DMS114 treated with DMSO at 0.1 percent for 48 hours (cell line): Measurements from ENCODE around the gene ITPK1.

Experiments
- DNase-seq: peaks from one replicate; lab custom pipeline; 2025; ENCODE audit not compliant: unreplicated experiment; lab: John Stamatoyannopoulos, UW

ITPK1 gene

GRCh38 chr14:92958373-92959188, 157.1 kb downstream of the ITPK1 start:
- DNase-seq: no peak

DNA sequence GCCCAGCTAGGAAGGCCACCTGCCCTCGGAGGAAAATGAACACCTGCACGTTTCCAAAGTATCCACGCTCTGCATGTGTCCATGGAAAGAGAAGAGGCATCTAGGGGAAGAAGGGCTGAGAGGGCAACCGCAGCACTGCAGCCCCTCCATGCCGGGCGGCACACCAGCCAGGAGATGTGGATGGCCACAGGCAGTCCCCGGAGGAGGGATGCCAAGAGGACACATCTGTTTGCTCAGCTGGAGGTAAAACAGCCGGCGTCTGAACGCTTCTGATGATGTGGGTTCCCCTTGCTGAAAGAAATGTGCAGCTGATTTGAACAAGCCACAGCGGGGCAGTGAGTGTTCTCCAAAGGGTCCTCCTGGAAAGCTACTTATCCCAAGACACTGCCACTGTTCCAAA, 158.8 kb downstream of the ITPK1 start:
- no peak for DNase-seq

DNA sequence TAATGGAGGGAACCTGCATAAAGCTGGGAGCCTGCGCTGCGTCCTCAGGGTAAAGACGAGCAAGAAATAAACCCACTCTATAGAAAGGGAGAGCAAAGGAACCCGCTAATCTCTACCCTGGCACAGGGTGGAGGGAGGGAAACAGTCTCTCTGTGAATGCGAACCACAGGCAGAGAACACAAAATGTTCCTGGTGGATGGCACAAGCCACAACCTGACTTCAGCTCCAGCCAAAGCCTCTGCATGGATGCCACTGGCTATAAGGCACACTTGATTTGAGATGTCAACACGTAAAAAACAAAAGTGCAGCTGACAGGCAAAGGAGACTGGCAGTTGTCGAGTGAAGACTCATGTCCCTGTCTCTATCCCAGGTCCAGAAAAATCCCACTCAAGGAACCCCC, 160.3 kb downstream of the ITPK1 start:
- DNase-seq: no peak

- DNase-seq: no peak
Measured at GRCh38 chr14:92954933-92955332, 160.8 kb downstream of the ITPK1 start.

- DNase-seq: no peak
Measured at GRCh38 chr14:92953526-92953925, 162.2 kb downstream of the ITPK1 start.

GRCh38 chr14:92952481-92953298, 163.0 kb downstream of the ITPK1 start:
- DNase-seq: no peak

GRCh38 chr14:92951912-92952471, 163.7 kb downstream of the ITPK1 start:
- DNase-seq: peak; percentile 38

DNA sequence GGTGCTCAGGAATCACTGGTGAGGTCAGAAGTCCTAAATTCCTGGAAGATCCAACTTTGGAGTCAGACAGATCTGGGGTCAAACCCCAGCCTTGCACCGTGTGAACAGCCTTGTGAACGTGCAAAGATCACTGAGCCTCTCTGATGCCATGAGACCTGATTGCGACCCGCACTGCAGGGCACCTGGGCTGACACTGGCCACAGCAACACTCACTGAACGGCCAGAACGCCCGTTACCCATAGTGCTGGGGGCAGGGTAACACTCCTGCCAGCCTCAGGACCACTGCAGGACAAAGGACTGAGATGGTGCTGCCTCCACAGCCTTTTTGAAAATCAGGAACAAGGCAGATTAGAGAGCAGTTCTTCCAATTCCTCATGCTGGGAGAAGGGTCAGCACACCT, 164.5 kb downstream of the ITPK1 start:
- DNase-seq: no peak

DNA sequence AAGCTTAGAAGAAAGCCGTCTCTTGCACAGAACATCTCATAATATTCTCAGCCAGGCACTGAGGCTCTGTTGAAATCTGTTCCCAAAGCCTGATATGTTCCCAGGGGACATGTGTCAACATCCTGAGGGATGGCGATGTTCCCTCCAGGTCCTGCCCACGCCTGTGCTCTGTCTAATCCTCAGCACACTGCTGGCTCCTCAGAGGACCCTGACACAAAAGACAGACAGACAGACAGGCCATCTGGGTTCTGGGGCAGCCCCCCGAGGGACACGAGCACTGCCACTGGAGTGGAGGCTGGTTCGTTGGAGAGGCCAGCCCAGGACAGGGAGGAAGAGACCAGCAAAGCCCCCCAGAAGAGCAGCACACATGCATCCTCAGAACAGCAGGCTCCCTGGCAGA, 165.0 kb downstream of the ITPK1 start:
- no peak for DNase-seq

DNA sequence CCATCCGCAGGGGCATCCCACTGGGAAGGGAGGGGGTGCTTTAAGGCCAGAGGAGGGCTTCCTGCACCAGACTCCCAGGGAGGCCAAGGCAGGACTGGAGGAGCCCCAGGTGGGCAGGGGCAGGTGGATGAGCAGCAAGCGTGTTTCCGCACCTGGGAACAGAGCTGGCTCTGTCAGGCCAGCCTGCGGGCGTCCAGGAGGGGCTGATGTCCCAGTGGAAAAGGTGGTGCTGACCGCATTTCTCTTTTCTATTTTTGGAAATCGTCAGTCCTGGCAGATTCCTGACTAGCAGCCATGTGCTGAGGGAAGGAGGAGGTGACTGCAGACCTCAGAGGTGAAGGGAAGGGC, 165.6 kb downstream of the ITPK1 start:
- no peak for DNase-seq

DNA sequence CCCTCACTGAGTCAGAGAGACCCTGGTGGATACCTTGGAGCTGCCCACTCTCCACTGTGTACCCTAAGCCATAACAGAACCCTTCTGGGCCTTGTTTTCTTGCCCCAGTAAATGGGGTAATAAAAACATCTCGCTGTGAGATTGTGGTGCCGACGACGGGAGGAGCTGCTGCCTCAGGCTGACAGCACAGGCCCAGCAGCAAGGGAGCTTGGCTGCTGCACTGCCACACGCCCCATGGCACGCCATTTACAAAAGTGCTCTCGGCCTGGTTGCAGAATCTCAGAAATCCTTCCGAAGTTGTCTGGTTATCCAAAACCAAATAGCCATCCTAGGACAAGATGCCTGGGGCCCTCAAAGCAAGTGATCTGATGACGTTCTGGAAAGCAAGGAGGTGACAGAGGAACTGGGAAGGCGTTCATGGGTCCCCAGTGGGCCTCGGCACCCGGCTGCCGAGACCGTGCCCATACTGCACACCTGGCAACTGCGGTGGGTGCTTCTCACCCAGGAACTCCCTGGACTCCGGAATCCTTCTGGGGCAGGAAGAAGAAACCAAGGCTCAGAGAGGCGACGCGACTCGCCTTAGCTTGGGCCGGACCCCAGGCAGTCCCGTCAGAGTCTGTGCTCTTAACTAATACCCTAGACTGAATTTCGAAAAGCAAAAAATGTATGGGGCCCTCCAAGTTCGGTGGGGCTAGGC, 166.1 kb downstream of the ITPK1 start:
- DNase-seq: no peak

DNA sequence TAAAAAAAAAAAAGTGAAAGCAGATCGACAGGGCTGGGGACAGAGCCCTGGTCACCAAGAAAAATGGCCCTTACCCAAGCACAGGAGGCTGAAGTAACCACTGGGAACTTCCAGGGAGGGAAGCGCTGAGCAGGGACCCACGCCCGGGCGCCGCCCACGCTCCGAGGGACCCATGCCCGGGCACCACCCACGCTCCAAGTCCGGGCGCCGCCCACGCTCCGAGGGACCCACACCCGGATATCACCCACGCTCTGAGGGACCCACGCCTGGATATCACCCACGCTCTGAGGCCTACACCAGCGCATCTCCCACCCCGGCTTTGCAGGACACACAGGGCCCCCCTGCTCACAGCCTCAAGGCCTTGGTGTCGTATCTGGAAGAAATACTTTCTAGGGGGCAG, 167.1 kb downstream of the ITPK1 start:
- DNase-seq: no peak

GRCh38 chr14:92946847-92947545, 168.7 kb downstream of the ITPK1 start:
- DNase-seq: no peak

DNA sequence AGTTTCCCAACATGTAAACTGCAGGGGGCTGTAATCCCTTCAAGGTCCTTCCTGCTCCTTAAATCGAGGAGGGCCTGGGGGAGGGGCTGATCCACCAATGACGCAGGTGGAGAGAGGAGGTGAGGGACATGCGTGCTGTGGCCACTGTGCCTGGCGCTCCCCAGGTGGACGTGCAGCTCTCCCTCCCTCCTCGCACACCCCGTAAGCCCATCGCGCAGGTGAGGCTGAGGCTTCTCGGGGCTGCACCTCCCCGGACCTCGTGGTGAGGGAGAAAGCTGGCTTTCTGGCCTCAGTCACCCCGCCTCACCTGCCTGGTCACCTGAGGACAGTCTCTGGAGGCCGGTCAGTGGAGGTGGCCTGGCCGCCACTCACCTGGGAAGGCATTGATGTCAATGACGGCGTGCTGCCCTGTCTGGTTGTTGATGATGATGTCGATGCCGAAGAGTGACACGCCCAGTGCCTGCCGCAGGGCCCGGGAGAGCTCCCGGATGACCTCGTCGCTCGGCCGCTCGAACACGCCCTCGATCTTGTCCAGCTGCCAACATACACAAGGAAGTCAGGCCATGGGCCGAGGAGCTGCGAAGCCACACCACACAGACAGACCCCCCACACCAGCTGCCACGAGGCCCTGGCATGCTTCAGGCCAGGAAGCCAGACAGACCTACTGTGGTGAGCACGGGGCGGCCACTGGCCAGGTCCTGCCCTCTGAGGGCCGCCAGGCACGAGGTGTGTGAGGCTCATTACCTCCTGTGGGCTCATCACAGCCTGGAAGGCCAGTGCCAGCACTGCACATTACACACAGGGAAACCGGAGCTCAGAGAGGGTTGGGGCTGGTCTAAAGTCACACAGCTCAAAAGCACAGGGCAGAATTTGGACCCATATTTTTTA, 169.5 kb downstream of the ITPK1 start:
- no peak for DNase-seq

- no peak for DNase-seq
Measured at GRCh38 chr14:92945544-92945943, 170.2 kb downstream of the ITPK1 start.

DNA sequence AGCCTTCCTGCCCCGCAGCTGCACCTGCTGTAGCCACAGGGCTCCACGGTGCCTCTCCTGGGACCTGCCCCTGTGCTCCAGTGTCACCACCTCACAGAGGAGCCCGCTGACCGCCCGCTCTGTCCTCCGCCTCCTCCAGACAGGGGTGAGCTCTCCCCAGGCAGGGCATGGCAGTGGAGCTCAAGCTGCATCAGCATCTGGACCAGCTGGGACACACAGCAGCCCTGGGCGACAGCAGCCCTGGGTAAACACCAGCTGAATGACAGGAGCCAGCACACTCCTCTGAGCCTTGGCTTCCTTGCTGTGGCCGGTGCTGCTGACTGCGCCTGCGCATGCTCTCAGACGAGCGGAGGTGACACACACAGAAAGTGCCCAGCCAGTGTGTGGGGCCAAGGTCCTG, 170.7 kb downstream of the ITPK1 start:
- no peak for DNase-seq

DNA sequence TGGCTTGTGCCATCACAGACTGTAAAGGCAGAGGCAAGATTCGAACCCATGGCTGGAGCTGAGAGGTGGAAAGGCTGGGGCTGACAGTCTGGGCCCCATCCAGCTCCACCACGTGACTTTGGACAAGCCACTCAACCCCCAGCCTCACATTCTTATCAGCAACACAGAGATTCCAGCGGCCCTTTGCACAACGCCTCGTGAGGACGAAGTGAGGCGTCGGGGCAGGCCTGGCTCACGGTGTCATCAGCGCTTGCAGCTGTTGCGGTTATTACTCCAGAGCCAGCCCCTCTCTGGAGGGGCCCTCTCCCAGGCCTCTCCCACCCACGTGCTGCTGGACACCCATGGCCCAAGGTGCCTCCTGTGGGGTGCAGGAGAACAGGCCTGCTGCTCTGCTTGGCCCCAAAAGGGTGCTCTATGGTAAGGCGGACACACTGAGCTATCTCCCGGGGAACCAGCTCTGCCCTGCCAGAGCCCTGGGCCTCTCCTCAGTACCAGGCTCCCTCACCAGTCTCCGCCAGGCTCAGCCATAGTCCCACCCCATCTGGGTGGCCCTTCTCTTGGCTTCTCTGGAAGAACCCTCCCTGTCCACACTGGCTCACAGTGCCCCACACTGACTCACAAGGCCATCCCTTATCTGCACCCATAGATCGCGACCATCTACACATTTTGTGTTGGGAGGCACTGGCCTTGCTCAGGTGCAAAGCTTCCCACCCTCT, 171.7 kb downstream of the ITPK1 start:
- DNase-seq: no peak

DNA sequence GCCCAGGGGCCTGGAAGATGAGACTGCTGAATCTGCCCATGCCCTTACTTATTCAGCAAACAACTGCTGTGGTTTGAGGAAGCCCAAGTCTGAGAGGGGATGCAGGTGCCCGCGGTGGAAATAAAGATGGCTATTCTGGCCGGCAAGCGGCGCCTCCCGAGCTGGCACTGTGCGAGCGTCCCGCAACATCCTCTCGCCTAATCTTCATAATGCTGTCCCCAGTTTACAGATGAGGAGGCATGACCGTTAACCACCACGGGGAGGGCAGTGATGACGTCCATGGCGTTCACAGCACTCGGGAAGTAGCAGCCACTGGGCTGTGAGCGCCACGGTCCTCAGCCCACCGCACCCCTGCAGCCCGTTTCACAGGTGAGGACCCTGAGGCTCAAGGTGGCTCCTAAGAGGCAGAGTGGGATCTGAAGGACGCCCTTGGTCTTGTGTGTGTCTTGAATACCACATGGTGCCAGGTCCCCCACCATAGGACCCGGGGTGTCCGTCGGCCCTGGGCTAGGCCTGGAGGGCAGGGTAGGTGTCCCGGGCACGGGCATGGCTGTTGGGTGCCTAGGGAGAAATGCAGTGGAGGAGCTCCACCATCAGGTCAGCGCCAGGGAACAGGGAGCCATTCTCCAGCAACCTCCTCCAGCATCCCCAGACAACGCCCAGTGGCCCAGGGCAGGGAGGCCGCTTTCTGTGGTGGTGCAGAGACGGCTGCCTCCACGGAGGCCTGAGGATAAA, 172.6 kb downstream of the ITPK1 start:
- DNase-seq: no peak

DNA sequence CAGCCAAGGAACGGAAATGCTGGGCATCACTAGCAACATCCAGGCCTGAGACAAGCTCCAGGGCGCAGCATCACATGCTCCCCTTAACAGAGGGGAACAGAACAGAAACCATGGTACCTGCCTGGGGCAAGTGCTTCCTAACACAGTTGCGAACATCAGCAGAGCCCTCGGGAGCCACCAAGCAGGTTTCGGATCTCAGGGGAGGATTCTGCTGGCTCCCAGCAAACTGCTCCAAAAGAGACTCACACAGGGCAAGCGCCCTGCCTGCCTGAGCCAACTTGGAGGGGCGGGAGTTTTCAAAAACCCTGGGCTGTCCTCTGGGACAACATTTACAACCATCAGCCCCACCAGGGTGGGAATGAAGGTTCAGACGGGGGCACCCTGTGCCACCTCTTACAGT, 173.1 kb downstream of the ITPK1 start:
- no peak for DNase-seq
